Ectodermal cell (in vitro differentiated cells): ENCODE data around the gene CFAP90.
A peak's percentile ranks its signal among the peaks of the same experiment; 100 is the strongest.

ENCODE experiments used
- H3K27ac ChIP-seq: 2 replicates; pipeline ENCODE4 v1.7.0; 2013; ENCODE audit warnings: mild to moderate bottlenecking, low read depth, low read length; ENCODE audit not compliant: insufficient read depth, poor library complexity, severe bottlenecking
- H3K27me3 ChIP-seq: 2 replicates; pipeline ENCODE4 v1.7.0; 2013; ENCODE audit warnings: mild to moderate bottlenecking, low read length; ENCODE audit not compliant: insufficient read depth, control insufficient read depth, poor library complexity, severe bottlenecking
- H3K36me3 ChIP-seq: one replicate; pipeline ENCODE4 v1.7.0; 2013; ENCODE audit warnings: low read length; ENCODE audit not compliant: control insufficient read depth, insufficient read depth
- H3K4me1 ChIP-seq: one replicate; pipeline ENCODE4 v1.7.0; 2013; ENCODE audit warnings: low read length; ENCODE audit not compliant: control insufficient read depth, insufficient read depth
- H3K4me3 ChIP-seq: 2 replicates; pipeline ENCODE4 v1.7.0; 2013; ENCODE audit warnings: low read depth, low read length, control low read depth; ENCODE audit not compliant: insufficient read depth
- H3K9me3 ChIP-seq: 2 replicates; pipeline ENCODE4 v1.7.0; 2013; ENCODE audit warnings: mild to moderate bottlenecking, low read length, moderate library complexity; ENCODE audit not compliant: control insufficient read depth
- WGBS, 2 experiments: methylation state at CpG; one replicate each; pipeline ENCODE4 v1.1.7; 2013; ENCODE audit warnings: missing lambda C conversion rate in 2 of 2; 5-methylcytosine and 5-hydroxymethylcytosine counted together

CFAP90 gene

DNA sequence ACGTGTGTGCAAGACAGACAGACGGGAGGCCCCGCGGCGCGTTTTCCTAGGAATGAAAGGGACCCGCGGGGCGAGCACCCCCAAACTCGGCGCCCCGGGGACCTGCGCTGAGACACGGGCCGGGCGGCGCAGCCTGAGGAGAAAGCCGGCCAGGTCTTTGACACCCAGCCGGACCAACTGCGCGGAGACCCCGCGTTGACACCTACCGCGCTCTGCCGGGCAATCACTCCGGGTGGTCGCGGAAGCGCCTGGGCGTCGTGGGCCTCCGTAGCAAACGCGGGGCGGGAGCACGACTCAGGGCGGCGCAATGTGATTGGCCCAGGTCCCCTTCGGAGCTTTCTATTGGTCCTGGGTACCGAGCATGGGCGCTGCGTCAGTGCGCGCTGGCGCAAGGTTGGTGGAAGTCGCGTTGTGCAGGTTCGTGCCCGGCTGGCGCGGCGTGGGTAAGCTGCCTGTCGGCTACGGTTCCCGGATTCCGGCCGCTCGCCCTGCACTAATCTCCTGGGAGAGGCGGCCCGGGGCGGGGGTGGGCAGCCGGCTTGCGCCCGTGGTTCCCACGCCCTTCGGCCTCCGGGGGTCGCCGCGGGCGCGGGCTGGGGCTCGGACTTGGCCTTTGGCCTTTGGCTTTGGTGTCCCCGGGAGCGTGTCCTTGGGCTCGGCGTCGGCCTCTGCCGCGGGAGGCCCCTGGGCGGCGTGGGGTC lies 18.0 kb upstream of the CFAP90 start, which contains the start of the genes FASTKD3 and MTRR:
Gene FASTKD3, minus strand, starts transcription at position 259 of the 701 bp plus-strand sequence. CDS start 948 bp downstream, outside the sequence.
Gene MTRR, plus strand, starts transcription at position 376 of the 701 bp plus-strand sequence. CDS start 1,647 bp downstream, outside the sequence.
- Histone ChIP-seq H3K9me3 (no peaks in the 10 kb centered on the region), H3K27ac (no peak within 1 kb of the TSS), H3K27me3 (no peaks in the 10 kb centered on the region), H3K4me1 (peaks cover 3% of the 10 kb centered on the region), H3K4me3 (peak within 1 kb of the TSS; percentile 90), H3K36me3 (no peaks in the 10 kb centered on the region)
- WGBS, 2 experiments: 0% methylated on average over 83 of the region's 83 CpGs

- 1 to 2% methylated on average over 8 of the region's 8 CpGs for WGBS, 2 experiments
- Histone ChIP-seq H3K9me3 (no peaks in the 10 kb centered on the region), H3K27me3 (no peaks in the 10 kb centered on the region), H3K36me3 (no peaks in the 10 kb centered on the region), H3K27ac (no peak overlapping the region), H3K4me1 (peaks cover 3% of the 10 kb centered on the region), H3K4me3 (peak overlapping the region; percentile 90)
These were observed 17.5 kb upstream of the CFAP90 start for GRCh38 chr5:7868427-7868772.

DNA sequence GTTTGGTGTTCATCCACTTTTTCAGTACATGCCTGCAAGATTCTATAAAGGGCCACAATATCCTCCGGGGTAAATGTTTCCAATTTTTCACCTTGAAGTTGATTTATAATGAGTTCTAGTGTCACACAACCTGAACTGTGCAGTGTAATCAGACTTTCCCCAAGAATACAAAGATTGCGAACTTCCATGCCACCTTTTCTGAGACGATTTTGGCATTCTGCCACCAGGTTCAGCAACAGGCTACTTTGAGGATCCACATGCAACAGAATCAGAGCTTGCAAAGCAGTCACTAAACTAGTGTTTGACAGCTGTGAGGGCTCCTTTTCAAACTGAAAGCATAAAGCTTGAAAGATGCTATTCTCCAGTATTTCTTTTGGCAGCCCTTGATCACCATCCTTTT lies 16.3 kb upstream of the CFAP90 start:
- WGBS, 2 experiments: 94 to 98% methylated on average over 3 of the region's 3 CpGs
- H3K4me1 ChIP-seq: peaks cover 3% of the 10 kb centered on the region
- no peaks in the 10 kb centered on the region for H3K27me3 ChIP-seq
- H3K27ac ChIP-seq: no peak overlapping the region
- H3K9me3 ChIP-seq: no peaks in the 10 kb centered on the region
- H3K36me3 ChIP-seq: no peaks in the 10 kb centered on the region
- H3K4me3 ChIP-seq: no peak overlapping the region

- Histone ChIP-seq H3K4me3 (no peak overlapping the region), H3K4me1 (peaks cover 3% of the 10 kb centered on the region), H3K36me3 (peaks cover 8% of the 10 kb centered on the region), H3K27ac (no peak overlapping the region), H3K27me3 (no peaks in the 10 kb centered on the region), H3K9me3 (no peaks in the 10 kb centered on the region)
- 100% methylated on average over 1 of the region's 2 CpGs for WGBS, 2 experiments
These were observed 15.3 kb upstream of the CFAP90 start for GRCh38 chr5:7866196-7866595.

DNA sequence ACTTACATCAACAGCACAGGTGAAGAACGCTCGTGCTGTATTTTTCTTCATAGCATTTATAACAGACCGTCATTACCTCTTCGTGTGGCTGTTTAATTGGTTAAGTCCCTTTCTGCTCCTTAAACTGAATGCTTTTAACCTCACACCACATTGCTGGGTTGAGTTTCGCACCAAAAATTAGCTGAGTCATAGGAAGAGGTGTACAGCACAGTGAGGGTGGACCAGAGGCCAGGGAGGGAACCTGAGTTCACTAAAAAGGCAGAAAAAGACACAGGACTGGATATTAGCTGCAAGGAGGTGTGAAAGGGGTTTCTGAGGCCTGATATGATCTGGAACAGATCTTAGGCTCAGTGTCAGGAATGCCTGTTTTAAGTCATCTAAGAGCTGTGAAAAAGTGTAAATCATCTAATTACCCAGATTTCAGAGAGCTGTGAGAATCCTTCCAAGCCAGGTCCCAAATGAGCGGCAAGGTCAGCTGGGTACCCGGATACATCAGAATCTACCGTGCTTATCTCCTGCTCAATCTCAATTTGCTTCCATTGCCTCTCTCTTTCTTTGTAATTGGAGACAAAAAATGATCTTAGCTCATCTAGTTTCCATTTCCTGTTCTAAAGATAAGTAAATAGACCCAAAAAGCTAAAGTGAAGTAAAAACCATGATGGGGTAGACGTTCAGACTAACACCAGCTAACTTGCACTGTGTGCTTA lies 7.1 kb upstream of the CFAP90 start:
- no peaks in the 10 kb centered on the region for H3K9me3 ChIP-seq
- 90 to 92% methylated on average over 9 of the region's 9 CpGs for WGBS, 2 experiments
- H3K27ac ChIP-seq: no peak overlapping the region
- H3K4me1 ChIP-seq: no peaks in the 10 kb centered on the region
- no peak overlapping the region for H3K4me3 ChIP-seq
- H3K27me3 ChIP-seq: no peaks in the 10 kb centered on the region
- H3K36me3 ChIP-seq: peaks cover 8% of the 10 kb centered on the region

DNA sequence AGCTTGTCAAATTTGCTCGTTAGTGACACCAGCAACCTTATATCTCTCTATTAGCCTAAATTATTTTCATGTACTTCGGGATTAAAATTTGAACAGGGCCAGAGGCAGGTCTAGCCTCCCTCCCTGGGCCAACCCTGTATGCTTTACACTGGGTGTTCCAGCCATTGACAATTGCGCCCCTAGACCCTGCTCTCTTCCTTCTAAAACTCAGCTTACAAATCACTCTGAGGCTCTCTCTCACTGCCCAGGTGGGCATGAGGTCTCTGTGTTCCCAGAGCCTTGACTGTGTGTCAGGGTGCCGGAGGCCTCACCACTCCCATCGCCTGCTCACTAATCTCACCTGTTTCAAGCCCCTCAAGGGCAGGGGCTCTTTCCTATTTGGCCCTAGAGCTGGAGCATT lies 6.4 kb upstream of the CFAP90 start:
- no peaks in the 10 kb centered on the region for H3K4me1 ChIP-seq
- no peaks in the 10 kb centered on the region for H3K27me3 ChIP-seq
- 77 to 78% methylated on average over 5 of the region's 5 CpGs for WGBS, 2 experiments
- H3K27ac ChIP-seq: no peak overlapping the region
- H3K9me3 ChIP-seq: no peaks in the 10 kb centered on the region
- H3K4me3 ChIP-seq: no peak overlapping the region
- H3K36me3 ChIP-seq: peaks cover 8% of the 10 kb centered on the region

DNA sequence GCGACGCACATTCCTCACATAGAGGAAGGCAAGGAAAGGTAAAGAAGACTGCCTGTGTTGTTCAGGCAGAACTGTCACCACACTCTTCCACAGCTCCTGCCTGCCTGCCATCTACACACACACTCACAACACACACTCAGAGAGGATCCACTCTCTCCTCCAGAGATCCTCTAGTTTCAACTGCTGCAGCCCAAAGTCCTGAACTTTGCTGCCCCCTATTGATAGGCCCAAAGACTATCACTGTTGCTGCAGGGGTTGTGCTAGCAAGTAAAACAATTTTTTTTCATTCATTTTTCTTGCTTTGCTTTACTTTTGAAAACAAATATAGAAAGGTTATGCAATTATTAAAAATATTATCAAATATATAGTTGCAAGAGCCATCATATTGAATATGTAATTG lies 5.9 kb upstream of the CFAP90 start:
- Histone ChIP-seq H3K4me3 (no peak overlapping the region), H3K27me3 (no peaks in the 10 kb centered on the region), H3K9me3 (no peaks in the 10 kb centered on the region), H3K4me1 (no peaks in the 10 kb centered on the region), H3K27ac (no peak overlapping the region), H3K36me3 (peaks cover 4% of the 10 kb centered on the region)
- WGBS, 2 experiments: 83 to 91% methylated on average over 2 of the region's 2 CpGs

- Histone ChIP-seq H3K27me3 (no peaks in the 10 kb centered on the region), H3K4me3 (no peak overlapping the region), H3K4me1 (no peaks in the 10 kb centered on the region), H3K36me3 (no peaks in the 10 kb centered on the region), H3K9me3 (no peaks in the 10 kb centered on the region), H3K27ac (no peak overlapping the region)
- WGBS, 2 experiments: 87 to 91% methylated on average over 3 of the region's 3 CpGs
These were observed 4.7 kb upstream of the CFAP90 start for GRCh38 chr5:7855611-7856010.

DNA sequence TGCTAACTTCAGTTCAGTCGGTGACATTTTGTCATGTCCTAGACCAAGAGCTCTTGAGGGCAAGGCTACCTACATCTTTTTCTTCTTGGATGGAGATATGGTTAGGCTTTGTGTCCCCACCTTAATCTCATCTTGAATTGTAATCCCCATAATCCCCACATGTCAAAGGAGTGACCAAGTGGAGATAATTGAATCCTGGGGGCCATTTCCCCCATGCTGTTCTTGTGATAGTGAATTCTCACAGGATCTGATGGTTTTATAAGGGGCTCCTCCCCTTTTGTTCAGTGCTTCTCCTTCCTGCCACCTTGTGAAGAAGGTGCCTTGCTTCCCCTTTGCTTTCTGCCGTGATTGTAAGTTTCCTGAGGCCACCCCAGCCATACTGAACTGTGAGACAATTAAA lies 2.1 kb upstream of the CFAP90 start:
- WGBS, 2 experiments: 86 to 87% methylated on average over 2 of the region's 2 CpGs
- H3K9me3 ChIP-seq: no peaks in the 10 kb centered on the region
- H3K4me3 ChIP-seq: no peak overlapping the region

DNA sequence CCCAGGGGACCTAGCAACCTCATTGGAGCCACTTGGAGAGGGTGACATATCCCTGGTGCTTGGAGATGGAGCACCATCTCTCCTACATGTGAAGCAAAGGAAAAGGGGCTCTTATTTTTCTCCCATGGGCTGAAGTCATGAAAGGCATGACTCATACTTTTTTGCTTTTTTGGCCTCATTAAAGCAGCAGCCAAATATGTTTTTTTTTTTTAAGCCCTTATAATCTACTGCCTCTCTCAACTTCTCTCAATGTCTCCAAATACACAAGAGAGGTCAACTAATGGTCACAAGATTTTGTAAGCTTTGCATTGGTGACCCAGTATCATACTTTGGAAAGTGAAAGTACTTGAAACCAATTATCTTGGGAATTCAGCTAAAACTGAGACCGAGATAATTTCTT lies 1.6 kb upstream of the CFAP90 start:
- Histone ChIP-seq H3K36me3 (no peaks in the 10 kb centered on the region), H3K27me3 (peaks cover 20% of the 10 kb centered on the region), H3K4me1 (no peaks in the 10 kb centered on the region), H3K4me3 (no peak overlapping the region), H3K9me3 (no peaks in the 10 kb centered on the region), H3K27ac (no peak overlapping the region)
- WGBS, 2 experiments: 89 to 92% methylated on average over 1 of the region's 1 CpG

More for the DNA sequence above, 2.1 kb upstream of the CFAP90 start:
- Histone ChIP-seq H3K4me1 (no peaks in the 10 kb centered on the region), H3K36me3 (no peaks in the 10 kb centered on the region), H3K27ac (no peak overlapping the region), H3K27me3 (peaks cover 19% of the 10 kb centered on the region)
